WI38 (cell line): ENCODE data around the gene INTS6.

Source experiments
- H3K4me3 ChIP-seq: 2 replicates; pipeline ENCODE4 v1.5.1; 2011; ENCODE audit warnings: low read depth, mild to moderate bottlenecking, control low read depth, low read length
- TF ChIP-seq, protein P1 (sequence below): IDR thresholded peaks from 2 replicates; pipeline ENCODE4 v1.5.1; 2012; ENCODE audit warnings: low read depth, mild to moderate bottlenecking, control low read depth, low read length

INTS6 gene, protein sequence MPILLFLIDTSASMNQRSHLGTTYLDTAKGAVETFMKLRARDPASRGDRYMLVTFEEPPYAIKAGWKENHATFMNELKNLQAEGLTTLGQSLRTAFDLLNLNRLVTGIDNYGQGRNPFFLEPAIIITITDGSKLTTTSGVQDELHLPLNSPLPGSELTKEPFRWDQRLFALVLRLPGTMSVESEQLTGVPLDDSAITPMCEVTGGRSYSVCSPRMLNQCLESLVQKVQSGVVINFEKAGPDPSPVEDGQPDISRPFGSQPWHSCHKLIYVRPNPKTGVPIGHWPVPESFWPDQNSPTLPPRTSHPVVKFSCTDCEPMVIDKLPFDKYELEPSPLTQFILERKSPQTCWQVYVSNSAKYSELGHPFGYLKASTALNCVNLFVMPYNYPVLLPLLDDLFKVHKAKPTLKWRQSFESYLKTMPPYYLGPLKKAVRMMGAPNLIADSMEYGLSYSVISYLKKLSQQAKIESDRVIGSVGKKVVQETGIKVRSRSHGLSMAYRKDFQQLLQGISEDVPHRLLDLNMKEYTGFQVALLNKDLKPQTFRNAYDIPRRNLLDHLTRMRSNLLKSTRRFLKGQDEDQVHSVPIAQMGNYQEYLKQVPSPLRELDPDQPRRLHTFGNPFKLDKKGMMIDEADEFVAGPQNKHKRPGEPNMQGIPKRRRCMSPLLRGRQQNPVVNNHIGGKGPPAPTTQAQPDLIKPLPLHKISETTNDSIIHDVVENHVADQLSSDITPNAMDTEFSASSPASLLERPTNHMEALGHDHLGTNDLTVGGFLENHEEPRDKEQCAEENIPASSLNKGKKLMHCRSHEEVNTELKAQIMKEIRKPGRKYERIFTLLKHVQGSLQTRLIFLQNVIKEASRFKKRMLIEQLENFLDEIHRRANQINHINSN

GRCh38 chr13:51452361-51453206, at the start of gene INTS6:
TSS of gene INTS6 (minus strand) at chr13:51453036. CDS start at chr13:51452525, 511 bp downstream.
- TF ChIP-seq, protein P1, sequence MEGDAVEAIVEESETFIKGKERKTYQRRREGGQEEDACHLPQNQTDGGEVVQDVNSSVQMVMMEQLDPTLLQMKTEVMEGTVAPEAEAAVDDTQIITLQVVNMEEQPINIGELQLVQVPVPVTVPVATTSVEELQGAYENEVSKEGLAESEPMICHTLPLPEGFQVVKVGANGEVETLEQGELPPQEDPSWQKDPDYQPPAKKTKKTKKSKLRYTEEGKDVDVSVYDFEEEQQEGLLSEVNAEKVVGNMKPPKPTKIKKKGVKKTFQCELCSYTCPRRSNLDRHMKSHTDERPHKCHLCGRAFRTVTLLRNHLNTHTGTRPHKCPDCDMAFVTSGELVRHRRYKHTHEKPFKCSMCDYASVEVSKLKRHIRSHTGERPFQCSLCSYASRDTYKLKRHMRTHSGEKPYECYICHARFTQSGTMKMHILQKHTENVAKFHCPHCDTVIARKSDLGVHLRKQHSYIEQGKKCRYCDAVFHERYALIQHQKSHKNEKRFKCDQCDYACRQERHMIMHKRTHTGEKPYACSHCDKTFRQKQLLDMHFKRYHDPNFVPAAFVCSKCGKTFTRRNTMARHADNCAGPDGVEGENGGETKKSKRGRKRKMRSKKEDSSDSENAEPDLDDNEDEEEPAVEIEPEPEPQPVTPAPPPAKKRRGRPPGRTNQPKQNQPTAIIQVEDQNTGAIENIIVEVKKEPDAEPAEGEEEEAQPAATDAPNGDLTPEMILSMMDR: no peak

GRCh38 chr13:51502153-51502651, 49.4 kb upstream of the INTS6 start:
- TF ChIP-seq, protein P1: no peak
- H3K4me3 ChIP-seq: no peak overlapping the region

More at GRCh38 chr13:51452361-51453206, at the start of gene INTS6:
- H3K4me3 ChIP-seq: peak within 1 kb of the TSS; percentile 85

- no peak overlapping the region for H3K4me3 ChIP-seq
- TF ChIP-seq, protein P1: no peak
Measured at GRCh38 chr13:51501592-51502152, 48.8 kb upstream of the INTS6 start.

- no peak overlapping the region for H3K4me3 ChIP-seq
- TF ChIP-seq, protein P1: no peak
Measured at GRCh38 chr13:51501096-51501495, 48.3 kb upstream of the INTS6 start.

DNA sequence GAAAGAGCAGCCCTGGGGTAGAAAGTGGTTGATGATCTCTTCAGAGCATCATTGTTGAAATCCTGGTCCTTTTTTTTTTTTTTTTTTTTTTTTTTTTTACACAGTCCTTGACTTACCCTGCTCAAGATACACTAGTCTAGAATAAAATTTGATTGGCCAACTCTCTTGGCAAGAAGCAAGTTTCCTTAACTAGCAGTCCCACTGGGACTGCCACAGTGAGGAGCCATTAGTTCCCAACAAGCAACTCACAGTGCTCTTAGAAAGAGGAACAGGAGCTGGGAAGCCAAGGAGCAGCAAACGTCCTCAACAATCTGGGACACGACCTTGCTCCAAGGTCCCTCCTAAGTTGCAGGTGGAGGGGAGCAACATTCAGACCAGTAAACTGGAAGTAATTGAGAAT, 47.9 kb upstream of the INTS6 start:
- H3K4me3 ChIP-seq: no peak overlapping the region
- TF ChIP-seq, protein P1: no peak

- TF ChIP-seq, protein P1: no peak
- H3K4me3 ChIP-seq: no peak overlapping the region
Measured at GRCh38 chr13:51499841-51500240, 47.0 kb upstream of the INTS6 start.
